SK-N-MC (cell line): Measurements from ENCODE around the gene TSPAN3.

ENCODE experiments used
- DNase-seq: peaks from one replicate; pipeline ENCODE4 v3.0.0-alpha.2; 2011; ENCODE audit warnings: low read depth, low spot score
- H3K27ac ChIP-seq: fragments of 200-600 bp; sonication (generic); 2 replicates; pipeline ENCODE4 v1.5.1; 2016; ENCODE audit warnings: mixed run types
- H3K36me3 ChIP-seq: fragments of 200-600 bp; sonication (generic); 2 replicates; pipeline ENCODE4 v1.6.1; 2017; ENCODE audit warnings: antibody characterized with exemption, low read length, mixed read lengths; ENCODE audit not compliant: insufficient read depth
- H3K4me3 ChIP-seq: fragments of 200-600 bp; sonication (generic); 2 replicates; pipeline ENCODE4 v1.5.1; 2016
- H3K9ac ChIP-seq: fragments of 200-600 bp; sonication (generic); 2 replicates; pipeline ENCODE4 v1.8.0; 2017; ENCODE audit warnings: mixed run types, mixed read lengths; ENCODE audit not compliant: insufficient read length
- H3K9me3 ChIP-seq: fragments of 200-600 bp; sonication (generic); 2 replicates; pipeline ENCODE4 v1.6.1; 2017; ENCODE audit warnings: low read depth, mild to moderate bottlenecking, antibody characterized with exemption, low read length, moderate library complexity, mixed read lengths
- EZH2 ChIP-seq: fragments of 200-600 bp; sonication (generic); IDR thresholded peaks from one replicate; pipeline ENCODE4 v1.6.1; 2017; ENCODE audit warnings: antibody characterized with exemption
- FOXP2 ChIP-seq: optimal IDR thresholded peaks from 2 replicates; pipeline ENCODE3; 2011; ENCODE audit warnings: mild to moderate bottlenecking, moderate library complexity; ENCODE audit not compliant: insufficient read depth; ENCODE audit errors: extremely low read length, control extremely low read depth
- POLR2AphosphoS5 ChIP-seq: IDR thresholded peaks from 2 replicates; pipeline ENCODE4 v1.6.1; 2012; ENCODE audit warnings: mild to moderate bottlenecking, low read depth, low read length, borderline replicate concordance

The TSPAN3 gene

DNA sequence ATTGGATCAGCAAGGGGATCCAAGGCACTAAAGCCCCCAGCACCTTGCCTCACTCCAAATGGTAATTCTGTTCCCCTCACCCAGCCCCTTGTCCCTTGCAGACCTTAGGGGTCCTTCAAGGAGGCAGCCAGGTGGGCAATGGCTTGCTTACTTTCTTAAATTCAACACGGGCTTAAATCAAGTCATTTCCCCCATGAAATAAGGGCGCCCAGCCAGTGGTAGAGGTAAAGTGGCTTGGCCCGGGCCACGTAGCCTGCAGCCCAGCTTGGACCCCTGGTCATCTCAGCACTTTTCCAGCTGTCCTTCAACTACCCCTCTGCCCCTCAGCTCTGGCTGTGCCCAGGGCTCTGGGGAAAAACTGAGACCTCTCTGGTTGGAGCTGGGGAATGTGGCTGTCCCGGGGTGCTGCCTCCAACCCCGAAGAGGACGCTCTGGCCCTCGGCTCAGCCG, 74.8 kb downstream of the TSPAN3 start:
- Histone ChIP-seq H3K27ac (no peak overlapping the region), H3K9ac (no peak overlapping the region), H3K4me3 (no peak overlapping the region), H3K36me3 (no peaks in the 10 kb centered on the region), H3K9me3 (no peaks in the 10 kb centered on the region)
- TF ChIP-seq FOXP2 (no peak), EZH2 (no peak), POLR2AphosphoS5 (no peak)
- no peak for DNase-seq

DNA sequence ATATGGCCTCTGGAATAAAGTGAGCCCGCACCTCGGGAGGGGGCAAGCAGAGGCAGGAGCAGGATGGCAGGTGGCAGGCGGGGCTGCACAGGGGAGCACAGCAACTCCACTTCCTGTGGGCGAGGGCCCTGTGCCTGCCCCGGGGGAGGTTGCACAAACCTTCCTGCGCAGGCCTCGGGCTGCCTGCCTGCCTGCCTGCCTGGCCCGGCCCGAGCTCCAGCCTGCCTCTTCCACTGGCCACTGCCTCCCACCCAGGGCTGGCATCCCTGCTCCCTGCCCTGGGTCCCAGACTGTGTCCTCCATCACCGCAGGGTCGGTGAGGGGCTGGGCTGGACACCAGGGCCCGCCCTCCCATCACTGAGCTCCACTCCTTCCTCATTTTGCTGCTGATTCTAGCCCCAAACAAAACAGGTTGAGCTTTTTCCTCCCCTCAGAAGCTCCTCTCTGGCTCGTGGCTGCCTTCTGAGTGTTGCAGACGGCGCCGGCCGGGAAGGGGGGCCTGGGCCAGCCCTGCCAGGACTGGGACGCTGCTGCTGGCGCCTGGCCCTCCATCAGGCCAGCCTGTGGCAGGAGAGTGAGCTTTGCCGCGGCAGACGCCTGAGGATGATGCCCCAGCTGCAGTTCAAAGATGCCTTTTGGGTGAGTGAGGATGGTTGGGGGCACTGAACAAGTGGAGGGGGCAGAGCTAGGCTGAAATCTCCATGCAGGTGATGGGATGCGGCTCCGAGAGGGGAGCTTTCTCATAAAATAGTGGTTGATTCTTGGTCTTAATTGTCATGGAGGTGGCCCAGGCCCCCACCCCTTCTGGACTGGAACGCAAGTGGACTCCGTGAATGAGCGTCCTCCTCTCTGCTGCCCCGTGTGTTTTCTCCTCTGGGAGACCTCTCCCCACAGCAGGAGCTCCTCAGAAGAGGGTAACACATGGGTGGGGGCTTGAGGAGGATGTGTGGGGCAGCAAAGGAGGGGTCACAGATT, 75.7 kb downstream of the TSPAN3 start, which contains the start of gene PSTPIP1:
Gene PSTPIP1 (plus strand): TSS at position 156 of the 975 bp plus-strand sequence. CDS start 448 bp downstream, at position 604.
- no peaks in the 10 kb centered on the region for H3K9me3 ChIP-seq
- no peak for DNase-seq
- no peak within 1 kb of the TSS for H3K27ac ChIP-seq
- no peak for TF ChIP-seq FOXP2
- TF ChIP-seq POLR2AphosphoS5, result no peak
- no peak for TF ChIP-seq EZH2
- H3K36me3 ChIP-seq, result no peaks in the 10 kb centered on the region
- no peak within 1 kb of the TSS for H3K9ac ChIP-seq
- no peak within 1 kb of the TSS for H3K4me3 ChIP-seq

DNA sequence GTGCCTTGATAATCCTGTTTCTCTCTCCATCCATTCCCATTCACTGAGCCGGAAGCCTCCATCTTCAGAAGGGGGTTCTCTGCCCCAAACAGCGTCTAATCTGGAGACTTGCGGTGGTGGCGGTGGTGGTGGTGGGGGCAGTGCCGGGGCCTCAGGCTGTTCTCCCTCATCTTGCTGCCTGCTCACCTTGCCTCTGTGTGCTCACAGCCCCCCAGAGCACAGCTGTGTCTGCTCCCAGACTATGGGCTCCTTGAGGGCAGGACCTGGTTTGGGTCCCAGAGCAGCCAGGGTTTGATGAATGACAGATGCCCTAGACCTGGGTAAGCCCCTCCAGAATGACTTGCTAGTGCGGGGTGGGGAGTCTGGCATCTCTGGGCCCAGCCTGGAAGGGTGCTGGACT, 76.4 kb downstream of the TSPAN3 start:
- Histone ChIP-seq H3K36me3 (no peaks in the 10 kb centered on the region), H3K4me3 (no peak overlapping the region), H3K9me3 (no peaks in the 10 kb centered on the region), H3K9ac (no peak overlapping the region), H3K27ac (no peak overlapping the region)
- no peak for TF ChIP-seq POLR2AphosphoS5
- TF ChIP-seq FOXP2, result no peak
- TF ChIP-seq EZH2, result no peak
- no peak for DNase-seq

DNA sequence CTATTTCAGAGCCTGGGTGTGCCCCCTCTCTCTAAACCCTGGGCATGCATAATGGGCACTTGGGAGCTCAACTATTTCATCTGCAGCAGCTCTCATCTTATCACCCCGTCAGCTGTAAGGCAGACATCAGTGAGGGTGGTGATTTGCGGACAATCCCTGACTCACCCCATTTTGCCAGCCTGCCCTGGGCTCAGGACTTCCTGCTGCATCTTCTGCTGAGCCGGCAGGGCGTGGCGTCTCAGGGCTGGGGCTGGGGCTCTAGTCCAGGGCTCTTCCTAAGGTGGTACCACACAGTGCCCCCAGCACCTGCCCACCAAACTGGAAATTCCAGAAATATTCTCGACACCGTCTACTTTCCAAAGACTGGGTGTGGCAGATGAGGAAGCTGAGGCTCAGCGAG, 76.9 kb downstream of the TSPAN3 start:
- H3K9me3 ChIP-seq, result no peaks in the 10 kb centered on the region
- no peaks in the 10 kb centered on the region for H3K36me3 ChIP-seq
- DNase-seq, result no peak
- H3K27ac ChIP-seq, result no peak overlapping the region
- no peak overlapping the region for H3K4me3 ChIP-seq
- TF ChIP-seq EZH2 (no peak), FOXP2 (no peak), POLR2AphosphoS5 (no peak)
- H3K9ac ChIP-seq, result no peak overlapping the region

DNA sequence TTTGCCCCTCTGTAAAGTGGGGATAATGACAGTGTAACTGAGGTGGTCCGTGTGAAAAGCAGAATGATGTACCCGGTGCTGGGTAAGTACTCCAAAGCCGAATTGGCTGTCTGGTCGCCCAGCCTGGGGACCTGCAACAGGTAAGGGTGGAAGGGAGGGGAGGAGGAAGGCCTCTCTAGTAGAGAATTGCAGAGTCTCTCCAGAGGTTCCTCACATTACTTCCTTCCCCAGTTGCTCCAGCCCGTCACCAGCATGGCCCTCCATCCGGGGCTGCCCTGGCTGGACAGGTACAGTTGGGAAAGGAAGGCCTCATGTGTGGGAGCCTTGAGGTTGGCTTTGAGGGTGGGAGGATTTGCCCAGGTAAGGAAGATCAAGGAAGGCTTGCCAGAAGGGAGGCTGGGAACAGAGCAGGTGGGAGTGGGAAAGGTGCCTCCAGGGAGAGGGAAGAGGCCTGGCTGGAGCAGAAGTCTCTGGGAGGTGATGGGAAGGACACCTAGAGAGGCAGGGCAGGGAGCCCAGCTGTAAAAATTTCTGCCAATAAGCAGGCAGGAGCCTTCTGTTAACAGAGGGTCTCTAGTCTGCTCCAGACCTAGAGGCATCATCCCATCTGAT, 77.7 kb downstream of the TSPAN3 start:
- no peak overlapping the region for H3K9ac ChIP-seq

DNA sequence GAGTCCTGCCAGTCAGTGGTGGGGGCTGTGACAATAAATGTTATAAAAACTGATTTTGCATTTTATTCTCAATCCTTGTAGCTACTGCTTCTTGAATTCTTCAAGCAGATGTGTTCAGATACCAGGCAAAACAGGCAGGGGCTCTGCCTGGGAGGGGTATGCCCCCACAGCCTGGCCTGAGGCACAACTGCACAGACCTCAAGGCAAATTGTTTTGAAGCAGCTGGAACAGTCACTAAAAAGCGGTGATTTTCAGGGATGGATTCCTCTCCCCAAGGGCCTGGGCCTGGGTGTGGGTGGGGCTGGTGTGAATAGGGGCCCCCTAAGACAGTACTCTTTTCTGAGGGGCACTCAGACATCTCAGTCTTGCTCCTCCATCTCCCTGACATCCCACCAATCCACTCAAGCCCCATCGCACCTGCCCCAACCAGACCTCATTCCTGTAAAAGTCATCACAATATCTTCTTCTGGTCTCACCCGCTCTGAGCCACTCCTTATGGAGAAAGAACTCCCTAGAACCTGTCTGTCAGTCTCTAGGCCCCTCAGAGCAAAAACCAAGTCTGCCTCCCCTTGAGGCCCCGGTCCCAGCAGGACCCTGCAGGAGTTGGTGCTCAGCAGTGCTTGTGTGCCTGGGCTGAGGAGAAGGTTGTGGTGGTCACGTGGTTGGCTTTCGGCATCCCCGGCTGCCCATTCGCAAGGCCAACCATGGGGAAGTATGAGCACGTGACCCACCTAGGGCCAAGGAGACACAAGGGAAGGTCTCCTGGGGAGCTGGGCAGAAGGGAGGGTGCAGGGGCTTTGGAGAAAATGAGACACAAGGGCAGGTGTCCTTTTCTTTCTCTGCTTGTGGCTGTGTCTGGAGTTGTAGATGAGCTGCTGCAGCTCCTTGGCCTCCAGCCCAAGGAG, 78.9 kb downstream of the TSPAN3 start:
- Histone ChIP-seq H3K9me3 (no peaks in the 10 kb centered on the region), H3K27ac (no peak overlapping the region), H3K4me3 (no peak overlapping the region), H3K36me3 (no peaks in the 10 kb centered on the region), H3K9ac (no peak overlapping the region)
- TF ChIP-seq POLR2AphosphoS5 (no peak), FOXP2 (no peak), EZH2 (no peak)
- no peak for DNase-seq

More for the DNA sequence above, 77.7 kb downstream of the TSPAN3 start:
- DNase-seq, result no peak
- H3K27ac ChIP-seq, result no peak overlapping the region
- no peak for TF ChIP-seq EZH2
- H3K4me3 ChIP-seq, result no peak overlapping the region
- no peaks in the 10 kb centered on the region for H3K36me3 ChIP-seq
- H3K9me3 ChIP-seq, result no peaks in the 10 kb centered on the region
